Suppressor macrophage treated with lipopolysaccharide for 4 hours (primary cell): ENCODE data around the gene AVP.

Source experiments
- DNase-seq: peaks from one replicate; pipeline ENCODE4 v3.0.0-alpha.2; 2020

AVP gene

GRCh38 chr20:3109350-3110302, 25.1 kb upstream of the AVP start:
- DNase-seq, result no peak

- no peak for DNase-seq
Observed at GRCh38 chr20:3107464-3108025, 23.0 kb upstream of the AVP start.

GRCh38 chr20:3106658-3107463, 22.3 kb upstream of the AVP start:
- DNase-seq, result no peak

DNA sequence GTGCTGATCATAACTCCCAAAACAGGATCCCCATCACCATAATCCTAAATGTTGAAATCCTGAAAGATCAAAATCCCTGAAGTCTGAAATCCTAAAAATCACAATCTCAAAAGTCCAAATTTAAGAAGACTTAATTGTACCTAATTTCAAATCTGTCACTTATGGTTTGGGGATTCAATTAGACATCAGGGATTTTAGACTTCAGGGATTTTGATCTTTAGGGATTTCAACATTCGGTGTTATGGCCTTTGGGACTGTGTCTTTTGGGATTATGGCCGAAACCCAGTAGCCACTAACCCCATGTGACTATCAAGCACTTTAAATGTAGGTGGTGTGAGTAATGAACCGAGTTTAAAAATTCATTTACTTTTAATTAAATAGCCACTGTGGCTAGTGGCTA, 21.7 kb upstream of the AVP start:
- no peak for DNase-seq

DNA sequence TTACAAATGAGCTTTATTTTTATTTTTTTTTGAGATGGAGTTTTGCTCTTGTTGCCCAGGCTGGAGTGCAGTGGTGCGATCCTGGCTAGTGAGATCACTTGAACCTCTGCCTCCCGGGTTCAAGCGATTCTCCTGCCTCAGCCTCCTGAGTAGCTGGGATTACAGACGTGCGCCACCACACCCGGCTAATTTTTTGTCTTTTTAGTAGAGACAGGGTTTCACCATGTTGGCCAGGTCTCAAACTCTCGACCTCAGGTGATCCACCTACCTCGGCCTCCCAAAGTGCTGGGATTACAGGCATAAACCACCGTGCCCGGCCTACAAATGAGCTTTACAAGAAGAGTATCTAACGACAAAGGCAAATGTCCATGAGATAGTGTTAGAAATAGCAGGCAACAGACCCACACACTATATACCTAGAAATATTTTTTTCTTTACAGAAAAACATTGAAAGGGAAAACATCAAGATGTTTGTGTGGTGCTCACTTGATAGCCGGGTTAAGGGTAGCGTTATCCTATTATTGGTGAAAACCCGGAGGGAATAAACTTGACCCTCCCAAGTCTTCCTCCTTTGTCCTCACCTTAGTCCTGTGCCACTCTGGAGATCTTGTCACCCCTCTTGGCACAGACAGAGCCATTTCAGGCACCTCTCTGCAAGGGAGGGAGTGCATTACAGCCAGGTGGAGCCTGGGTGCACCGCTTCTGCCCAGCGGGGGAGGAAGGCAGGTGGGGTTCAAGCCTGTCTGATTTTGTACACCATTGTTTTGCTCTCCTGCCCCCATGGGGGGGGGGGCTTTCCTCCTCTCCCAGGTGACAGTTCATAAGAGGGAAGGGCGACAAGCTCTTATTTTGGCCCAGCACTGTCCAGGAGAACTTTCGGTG, 21.0 kb upstream of the AVP start:
- no peak for DNase-seq

DNA sequence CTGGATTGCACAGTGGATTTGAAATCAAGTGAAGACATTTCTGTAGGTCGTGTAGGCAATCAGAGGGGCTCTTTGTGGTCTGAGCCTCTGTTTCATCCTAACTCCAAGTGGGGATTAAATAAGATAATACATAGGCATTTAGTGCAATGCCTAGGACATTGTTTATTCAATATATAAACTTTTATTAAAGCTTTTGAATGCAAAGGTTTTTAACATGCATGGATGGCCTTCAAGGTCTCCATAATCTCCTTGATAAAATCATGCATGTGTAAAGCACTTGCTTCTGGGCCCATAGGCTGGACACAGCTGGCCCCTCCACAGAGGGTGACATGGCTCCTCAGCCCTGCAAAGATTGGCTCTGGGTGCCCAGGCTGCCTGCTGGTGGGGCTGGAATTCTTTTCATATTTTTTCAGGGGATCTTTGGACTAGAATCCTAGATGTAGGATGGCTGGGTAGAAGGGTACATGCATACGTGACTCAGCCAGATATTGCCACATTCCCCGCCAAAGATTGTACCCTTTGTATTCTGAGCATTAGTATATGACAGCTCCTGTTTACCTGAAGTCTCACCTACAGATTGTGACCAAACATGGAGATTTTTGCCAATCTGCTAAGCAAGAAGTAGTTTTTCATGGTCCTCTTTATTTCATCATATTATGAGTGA, 19.0 kb upstream of the AVP start:
- DNase-seq, result no peak

DNA sequence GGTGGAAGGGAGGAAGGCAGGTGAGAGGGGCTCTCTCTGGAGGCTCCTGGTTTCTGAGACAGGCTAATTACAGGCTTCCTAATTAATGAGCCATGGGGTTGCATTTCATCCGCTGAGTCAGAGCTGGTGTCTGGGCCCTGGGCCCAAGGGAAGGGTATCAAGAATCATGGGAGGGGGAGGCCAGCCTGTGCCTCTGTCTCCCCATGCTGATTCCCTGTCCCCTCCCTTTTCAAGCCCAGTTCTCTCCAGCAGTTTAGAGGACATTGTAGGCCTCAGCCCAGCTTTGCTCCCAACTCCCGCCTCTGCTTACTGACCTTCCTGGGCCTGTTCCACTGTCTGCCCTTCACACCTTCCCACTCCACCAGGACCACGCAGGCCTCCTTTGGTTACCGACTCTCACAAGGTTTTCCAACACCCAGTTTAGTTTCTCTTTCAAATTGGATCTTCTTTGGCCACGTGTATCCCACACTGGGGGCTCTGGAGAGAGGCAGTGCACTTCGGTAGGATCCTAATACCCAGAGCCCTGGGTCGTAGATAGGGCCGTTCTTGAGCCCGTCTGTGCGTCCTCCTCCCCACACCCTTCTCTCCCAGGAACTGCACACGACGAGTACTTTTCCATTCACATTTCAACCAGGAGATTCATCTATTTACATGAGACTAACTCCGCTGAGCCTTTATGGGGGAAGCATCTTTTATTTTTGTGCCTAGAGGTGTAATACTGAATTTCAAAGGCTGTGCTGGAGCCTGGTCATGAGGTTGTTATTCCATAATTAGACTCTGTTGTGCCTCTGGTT, 18.2 kb upstream of the AVP start:
- DNase-seq, result no peak

- no peak for DNase-seq
Observed at GRCh38 chr20:3101737-3102574, 17.4 kb upstream of the AVP start.

DNA sequence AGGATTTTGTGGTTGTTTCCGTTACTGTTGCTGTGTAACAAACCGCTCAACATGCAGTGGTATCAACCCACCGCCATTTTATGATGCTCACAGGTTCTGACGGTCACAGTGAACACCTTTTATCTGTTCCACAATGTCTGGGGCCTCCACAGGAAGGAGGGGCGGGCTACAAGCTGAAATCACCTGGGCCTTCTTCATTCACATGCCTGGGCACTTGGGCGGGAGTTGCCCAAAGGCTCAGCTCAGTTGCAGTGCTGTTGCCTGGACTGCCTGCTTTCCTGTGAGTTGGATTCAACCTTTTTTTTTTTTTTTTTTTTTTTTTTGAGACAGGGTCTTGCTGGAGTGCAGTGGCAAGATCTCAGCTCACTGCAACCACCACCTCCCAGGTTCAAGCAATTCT, 16.7 kb upstream of the AVP start:
- no peak for DNase-seq

DNA sequence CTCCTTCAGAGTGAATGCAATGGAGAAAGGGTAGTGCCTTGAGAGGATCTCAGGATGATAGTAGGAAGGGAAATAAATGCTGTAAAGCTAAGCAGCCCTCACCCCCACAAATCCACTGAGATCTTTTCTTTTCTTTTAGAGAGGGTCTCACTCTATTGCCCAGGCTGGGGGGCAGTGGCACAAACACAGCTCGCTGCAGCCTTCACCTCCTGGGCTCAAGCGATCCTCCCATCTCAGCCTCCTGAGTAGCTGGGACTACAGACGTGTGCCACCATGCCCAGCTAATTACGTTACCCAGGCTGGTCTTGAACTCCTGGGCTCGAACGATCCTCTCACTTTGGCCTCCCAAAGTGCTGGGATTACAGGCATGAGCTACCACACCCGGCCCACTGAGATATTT, 16.0 kb upstream of the AVP start:
- DNase-seq, result no peak

GRCh38 chr20:3094848-3095629, 10.5 kb upstream of the AVP start:
- DNase-seq, result no peak

- DNase-seq, result no peak
Observed at GRCh38 chr20:3093861-3094361, 9.4 kb upstream of the AVP start.

- DNase-seq, result peak; percentile 37
Observed at GRCh38 chr20:3092611-3093379, 8.3 kb upstream of the AVP start.

GRCh38 chr20:3090565-3090964, 6.0 kb upstream of the AVP start:
- DNase-seq, result no peak

GRCh38 chr20:3088031-3088430, 3.5 kb upstream of the AVP start:
- no peak for DNase-seq

- DNase-seq, result no peak
Observed at GRCh38 chr20:3085571-3086072, 1.1 kb upstream of the AVP start.

GRCh38 chr20:3084986-3085360, 449 bp upstream of the AVP start:
- no peak for DNase-seq
